ENCODE data around the gene THRAP3.

GRCh38 chr1:36224537-36225282, 467 bp downstream of the THRAP3 start:
- TF ChIP-seq ZHX1 (conservative IDR thresholded peaks at IDR 0.05; ENCODE audit: low read length) (no peak), POLR2A (conservative IDR thresholded peaks at IDR 0.05) (peak; percentile 61), JUNB (CRISPR knock-in tag; conservative IDR thresholded peaks at IDR 0.05) (no peak), JUND (IDR thresholded peaks at IDR 0.05; ENCODE audit: borderline replicate concordance, low read depth, low read length) (no peak), JUND (tag; IDR thresholded peaks at IDR 0.05; ENCODE audit: borderline replicate concordance, low read depth, low read length) (no peak), E2F1 (CRISPR knock-in tag; IDR thresholded peaks at IDR 0.05) (peak; percentile 66; the same call in 1 of the 2 replicates), BCLAF1 (IDR thresholded peaks at IDR 0.05; ENCODE audit: borderline replicate concordance in 1 of 2, control insufficient read depth in 1 of 2, low read depth in 2 of 2, low read length in 1 of 2) (no peak), ZNF830 (CRISPR knock-in tag; IDR thresholded peaks at IDR 0.05) (no peak), EZH2 (IDR thresholded peaks at IDR 0.05; ENCODE audit: borderline replicate concordance, low read depth, low read length) (no peak), ZNF316 (IDR thresholded peaks at IDR 0.05) (peak; percentile 16; the same call in 1 of the 2 replicates), MGA (IDR thresholded peaks at IDR 0.05) (no peak; the same call in 1 of the 2 replicates)

Data from K562 (cell line).